NCI-H446 (cell line): ENCODE data around the gene CCDC171.
A peak's percentile ranks its signal among the peaks of the same experiment; 100 is the strongest.

ENCODE experiments used
- DNase-seq, 2 experiments: peaks; one replicate each; lab custom pipeline; 2025; lab: John Stamatoyannopoulos, UW

Gene CCDC171

DNA sequence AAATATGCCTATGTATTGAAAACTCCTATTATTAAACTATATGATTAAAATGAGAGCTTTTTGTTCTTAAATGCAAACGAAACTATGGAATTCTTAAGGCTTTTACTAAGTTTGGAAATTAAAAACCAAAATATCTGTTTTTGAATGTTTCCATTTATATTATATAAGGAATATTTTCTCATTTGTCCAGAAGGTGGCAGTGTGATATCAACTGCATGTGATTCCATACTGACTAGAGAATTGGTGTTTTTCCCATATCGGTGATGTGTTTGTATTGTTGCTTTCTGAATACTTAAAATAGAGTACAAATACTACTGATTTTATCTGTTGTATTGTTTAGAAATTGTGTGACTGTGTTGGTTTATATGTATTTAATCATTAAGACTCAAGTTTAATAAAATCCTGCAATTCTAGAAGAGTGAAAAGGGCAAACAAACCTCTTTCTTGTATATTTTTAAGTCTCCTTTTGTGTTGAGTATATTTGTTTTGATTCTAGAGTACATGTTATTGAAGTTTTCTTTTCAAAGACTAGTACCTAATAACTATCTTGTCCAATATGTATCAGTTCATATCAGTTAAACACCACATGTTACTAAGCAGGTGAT, 320.8 kb downstream of the CCDC171 start:
- DNase-seq, result peak; percentile 24 to 83

DNA sequence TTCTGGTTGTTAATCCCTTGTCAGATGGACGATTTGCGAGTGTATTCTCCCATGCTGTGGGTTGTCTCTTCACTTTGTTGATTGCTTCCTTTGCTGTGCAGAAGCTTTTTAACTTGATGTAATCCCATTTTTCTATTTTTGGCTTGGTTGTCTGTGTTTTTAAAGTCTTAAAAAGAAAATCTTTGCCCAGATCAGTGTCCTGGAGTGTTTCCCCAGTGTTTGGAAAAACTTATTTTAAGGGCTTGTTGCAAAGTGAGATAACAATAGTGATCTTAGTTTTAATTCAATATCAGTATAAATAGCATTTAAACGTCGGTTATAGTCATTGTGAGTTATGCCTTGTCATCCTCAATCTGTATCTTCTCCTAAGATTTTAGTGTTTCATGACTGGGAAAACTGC, 329.5 kb downstream of the CCDC171 start:
- DNase-seq, result no peak

DNA sequence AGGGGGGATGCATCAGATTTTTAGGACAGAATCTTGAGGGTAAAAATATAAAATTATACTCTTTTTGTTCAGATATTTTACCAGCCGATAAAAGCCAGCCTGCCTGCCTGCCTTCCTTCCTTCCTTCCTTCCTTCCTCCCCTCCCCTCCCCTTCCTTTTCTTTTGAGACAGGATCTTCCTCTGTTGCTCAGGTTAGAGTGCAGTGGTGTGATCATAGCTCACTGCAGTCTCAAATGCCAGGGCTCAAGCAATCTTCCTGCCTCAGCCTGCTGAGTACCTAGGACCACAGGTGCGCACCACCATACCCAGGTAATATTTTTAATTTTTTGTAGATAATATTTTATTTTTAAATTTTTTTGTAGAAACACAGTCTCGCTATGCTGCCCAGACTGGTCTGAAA, 330.0 kb downstream of the CCDC171 start:
- no peak for DNase-seq

DNA sequence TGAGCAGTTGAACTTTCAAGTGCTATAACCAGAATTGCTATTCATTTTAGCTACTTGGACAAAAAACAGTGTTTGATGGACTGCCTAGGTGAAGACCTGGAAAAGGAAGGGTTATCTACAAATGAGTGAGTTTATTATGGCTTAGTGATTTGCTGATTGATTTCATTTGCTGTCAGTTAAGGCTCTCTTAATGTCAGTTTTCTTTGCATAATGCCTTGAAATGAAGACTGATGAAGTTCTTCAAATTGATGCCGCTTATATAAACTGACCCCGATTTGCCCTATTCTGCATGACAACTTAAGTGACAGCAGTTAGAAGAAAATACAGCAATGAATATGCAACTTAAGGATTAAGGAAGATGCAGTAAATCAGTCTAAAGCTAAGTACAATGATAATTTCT, 332.6 kb downstream of the CCDC171 start:
- no peak for DNase-seq

DNA sequence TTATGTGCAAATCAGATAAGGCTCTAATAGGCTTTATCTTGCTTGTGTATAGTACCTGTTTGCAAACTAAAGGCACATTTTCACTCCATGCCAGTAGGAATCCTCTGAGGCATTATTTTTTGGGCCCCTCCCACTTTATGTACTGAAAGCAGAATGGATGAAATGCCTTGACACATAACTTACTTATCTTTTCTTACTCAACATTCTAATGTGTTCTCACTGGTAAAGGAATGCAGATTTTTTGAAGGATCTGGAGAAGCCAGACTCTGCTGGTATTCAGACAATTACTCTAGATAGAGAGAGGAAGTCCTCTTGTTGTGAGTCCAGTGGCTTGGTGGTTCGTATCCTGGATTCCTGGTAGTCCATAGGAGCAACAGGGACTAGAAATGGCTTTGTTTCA, 336.7 kb downstream of the CCDC171 start:
- DNase-seq, result no peak

DNA sequence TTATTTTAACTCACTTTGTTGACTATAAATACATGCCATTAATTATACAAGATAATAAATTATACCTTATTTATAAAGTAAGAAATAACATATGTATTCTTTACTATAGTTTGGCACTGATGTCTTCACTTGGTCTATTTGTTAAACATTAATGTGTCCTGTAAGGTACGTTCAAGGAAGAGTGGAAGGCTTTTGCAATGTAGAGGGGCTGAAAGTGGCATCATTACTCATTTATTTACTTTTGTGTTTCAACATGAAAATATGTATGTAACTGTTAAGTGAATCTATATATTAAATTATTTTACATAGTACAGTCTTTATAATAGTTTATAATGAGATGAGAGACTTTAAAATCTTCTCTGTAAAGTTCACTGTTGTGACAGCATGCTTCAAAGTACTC, 348.7 kb downstream of the CCDC171 start:
- no peak for DNase-seq

DNA sequence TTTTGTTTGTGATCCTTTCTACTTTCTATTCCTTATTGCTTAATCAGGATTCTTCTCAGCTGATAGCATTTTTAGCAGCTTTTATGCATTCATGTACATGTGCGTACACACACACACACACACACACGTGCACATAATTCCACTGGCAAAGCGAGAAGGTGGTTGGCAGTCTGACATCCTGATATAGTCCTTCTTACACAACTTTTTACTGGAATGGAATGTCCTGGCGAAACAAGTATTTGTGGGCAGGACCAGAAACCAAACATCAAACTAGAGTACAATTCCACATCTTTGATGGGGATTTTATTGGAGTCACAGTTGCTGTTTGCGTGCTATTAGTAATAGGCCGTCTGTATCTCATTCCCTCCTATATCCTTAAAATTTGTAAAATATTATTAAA, 356.5 kb downstream of the CCDC171 start:
- no peak for DNase-seq

DNA sequence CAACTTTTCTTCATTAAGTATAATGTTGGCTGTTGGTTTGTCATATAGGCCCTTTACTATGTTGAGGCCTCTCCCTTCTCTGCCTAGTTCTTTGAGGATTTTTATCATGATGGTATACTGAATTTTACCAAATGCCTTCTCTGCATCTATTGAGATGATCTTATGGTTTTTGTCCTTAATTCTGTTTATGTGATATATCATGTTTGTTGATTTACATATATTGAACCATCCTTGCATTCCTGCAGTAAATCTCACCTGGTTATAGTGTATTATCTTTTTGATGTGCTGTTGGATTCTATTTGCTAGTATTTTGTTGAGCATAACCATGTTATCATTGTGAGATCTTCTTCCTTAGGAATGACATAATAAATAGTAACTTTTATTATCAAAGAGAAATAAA, 362.9 kb downstream of the CCDC171 start:
- DNase-seq, result no peak

DNA sequence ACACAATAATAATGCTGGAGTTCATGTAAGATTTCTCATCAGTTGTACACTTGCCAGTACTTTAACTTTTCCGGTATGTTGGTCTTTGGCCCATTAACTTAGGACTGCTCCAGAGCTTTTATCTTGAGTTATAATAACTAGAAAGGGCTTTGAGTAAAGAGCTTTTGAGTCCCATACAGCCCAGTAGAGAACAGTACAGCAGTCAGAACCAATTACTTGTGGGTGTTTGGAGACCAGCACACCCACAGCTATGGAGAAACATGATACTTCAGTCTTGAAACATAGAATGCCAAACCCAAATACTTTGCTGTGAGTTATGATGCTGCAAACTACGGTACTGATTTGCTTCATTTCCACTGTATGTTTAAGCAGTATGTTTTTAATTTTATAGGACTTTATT, 374.3 kb downstream of the CCDC171 start:
- DNase-seq, result no peak

DNA sequence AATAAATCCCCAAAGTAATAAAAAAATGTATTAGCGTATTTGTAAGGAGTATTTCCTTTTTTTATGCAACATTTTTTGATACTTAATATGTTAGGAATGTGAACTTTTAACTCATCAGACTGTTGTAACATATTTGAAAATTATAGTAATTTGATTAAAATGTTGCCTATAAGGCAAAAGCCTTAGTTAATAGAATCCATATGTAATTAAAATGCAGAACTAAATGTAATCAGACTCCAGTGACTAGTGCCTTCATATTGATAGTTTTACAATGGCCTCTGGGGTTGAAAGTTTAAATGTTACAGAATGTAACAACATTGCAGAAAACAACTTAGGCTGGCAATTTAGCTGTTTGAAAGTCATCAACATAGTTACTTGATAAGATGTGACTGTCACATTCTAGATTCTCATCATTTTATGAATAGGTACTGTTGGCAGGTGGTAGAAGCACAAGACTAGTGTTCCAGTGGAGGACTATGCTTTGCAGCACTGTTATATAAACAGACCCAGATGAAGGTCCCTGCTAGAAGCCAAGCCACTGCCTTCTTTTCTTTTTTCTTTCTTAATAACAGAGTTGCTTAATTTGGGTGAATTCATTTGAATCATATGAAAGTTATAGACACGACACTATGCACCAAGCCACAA, 382.9 kb downstream of the CCDC171 start:
- DNase-seq, result no peak

DNA sequence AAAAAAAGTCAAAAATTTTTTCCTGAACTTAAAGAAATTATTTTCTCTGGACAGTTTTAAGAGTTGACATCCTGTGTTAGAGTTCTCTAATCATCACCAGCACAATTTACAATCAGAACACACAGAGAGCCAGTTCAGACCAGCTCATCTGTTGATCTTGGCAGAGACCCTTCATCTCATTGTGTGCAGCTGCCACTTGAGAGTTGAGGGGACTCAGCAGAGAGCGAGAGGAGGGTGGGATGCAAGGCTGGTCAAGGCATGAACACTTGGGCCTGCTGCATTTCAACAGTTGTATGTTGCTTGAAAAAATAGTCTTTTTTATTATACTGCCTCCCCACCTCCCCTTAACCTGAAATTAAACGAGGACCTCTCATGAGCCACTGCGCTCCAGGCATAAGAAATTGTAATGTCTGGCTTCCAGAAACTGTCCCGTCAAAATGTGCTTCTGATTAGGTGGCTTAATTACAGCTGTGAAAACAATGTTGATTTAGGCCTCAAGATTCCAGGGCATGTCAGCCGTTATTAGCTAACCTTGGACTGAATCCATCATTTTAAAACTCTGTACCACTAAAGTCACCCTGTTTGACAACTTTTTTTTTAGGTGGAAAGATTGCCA, 383.6 kb downstream of the CCDC171 start:
- DNase-seq, result peak; percentile 61 to 74

DNA sequence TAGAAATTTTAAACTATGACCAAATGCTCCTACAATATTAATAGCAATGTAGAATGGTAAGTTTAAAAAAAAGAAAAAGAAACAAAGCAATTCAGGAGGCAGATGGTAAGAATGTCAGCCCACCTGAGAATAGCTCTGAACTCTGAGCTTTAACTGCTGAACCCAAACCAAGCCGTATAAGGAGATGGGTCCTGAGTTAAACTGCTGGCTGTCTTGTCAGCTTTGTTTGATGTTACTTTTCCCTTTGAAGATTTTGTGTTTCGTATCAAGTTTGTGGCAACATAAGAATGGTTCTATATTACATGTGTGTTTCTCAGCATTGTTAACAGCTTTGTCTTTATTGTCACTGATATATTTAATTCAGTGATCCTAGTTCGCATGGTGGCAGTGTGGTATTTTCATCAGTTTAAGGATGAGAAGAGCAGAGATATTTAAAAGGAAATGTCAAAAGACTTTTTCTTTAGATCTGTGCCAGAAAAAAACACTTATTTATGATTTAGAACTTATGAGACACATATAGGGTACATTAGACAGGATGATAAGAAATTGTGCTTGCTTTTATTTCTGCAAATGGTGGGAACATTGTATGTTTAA, 390.1 kb downstream of the CCDC171 start:
- no peak for DNase-seq

DNA sequence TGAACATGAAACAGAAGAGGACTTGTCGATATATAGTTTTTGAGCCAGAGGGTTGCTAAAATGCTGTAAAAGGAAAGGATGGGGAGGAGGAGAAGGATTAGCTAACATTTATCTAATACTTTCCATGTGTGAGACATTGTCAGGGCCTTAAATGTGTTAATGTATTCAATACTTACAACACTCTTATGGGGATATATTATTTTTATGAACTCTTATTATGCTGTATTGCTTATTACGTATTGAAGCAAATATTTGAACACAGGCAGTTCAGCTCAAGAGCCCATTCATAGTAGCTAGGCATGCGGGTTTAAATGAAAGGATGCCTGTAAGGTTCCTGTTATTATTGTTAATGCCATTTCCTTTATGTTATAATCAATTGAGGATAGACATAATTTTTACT, 391.5 kb downstream of the CCDC171 start:
- no peak for DNase-seq

DNA sequence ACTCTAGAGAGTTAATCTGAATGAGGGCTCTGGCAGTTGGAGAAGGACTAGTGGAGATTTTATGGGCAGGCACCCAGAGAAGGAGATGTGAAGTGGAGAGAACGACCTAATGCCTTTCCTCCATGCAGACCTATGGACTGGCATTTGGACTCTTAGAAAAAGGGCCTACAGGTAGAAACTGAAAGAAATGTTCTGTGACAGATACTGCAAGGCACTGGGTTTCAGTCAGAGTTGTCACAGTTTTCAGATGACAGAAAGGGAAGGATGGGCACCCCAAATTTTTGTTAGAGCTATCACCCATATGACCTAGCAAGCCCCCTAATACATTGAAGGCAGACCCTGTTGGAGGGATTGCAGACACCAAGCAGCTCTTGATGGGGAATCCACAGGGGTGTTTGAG, 406.8 kb downstream of the CCDC171 start:
- DNase-seq, result no peak

DNA sequence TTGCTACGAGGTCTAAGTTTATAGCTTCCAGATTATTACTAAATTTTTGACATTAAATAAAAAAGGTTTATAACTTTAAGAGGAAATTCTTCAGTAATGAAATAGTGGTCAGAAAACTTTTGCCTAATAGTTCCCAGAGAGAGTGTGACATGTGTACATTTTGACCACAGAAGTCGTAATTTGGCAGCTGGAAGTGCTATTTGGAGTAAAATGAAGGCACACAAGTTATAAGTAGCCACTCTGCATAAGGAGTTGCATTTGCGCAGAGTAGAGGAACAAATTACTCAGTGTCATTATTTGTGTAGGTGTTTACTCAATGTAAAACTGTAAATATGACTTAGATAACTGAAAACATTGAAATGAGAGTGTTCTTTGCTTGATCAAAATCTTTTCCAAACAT, 408.4 kb downstream of the CCDC171 start:
- DNase-seq, result no peak

DNA sequence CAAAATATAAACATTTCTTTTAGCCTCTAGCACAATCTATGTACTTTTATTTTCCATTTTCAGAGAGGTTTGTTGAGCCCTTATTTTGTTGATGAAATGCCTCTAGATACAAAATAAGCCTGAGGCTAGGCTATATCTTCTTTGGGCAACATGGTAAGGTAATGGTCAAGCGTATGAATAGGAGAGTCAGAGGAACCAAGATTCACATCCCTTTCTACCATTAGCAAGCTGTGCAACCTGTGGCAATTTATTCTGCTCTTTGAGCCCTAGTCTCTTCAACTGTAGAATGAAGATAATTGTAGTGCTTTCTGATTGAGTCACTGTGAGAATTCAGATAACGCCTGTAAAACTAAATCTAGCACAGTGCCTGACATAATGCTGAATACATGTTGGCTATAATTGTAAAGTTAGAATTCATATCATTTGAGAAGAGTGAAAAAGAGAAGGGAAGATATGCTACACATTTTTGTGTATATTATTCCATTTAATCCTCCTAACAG, 412.5 kb downstream of the CCDC171 start:
- DNase-seq, result no peak

DNA sequence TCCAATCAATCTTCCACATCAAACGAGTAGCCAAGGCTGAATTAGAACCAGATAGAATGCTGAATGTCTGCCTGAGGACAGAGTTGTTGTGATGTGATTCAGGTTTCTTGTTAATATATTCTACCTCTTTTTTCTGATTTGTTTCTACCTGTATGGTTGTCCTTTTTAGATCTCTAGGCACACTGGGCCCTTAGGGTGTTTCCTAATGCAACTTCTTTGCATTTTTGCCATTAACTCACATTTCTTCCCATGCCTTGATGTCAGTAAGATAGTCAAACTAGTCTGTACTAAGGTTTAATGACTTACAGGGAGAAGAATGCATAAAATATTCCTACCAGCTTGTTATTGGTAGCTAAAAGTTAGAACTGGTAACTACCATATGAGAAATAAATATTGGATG, 413.6 kb downstream of the CCDC171 start:
- no peak for DNase-seq

DNA sequence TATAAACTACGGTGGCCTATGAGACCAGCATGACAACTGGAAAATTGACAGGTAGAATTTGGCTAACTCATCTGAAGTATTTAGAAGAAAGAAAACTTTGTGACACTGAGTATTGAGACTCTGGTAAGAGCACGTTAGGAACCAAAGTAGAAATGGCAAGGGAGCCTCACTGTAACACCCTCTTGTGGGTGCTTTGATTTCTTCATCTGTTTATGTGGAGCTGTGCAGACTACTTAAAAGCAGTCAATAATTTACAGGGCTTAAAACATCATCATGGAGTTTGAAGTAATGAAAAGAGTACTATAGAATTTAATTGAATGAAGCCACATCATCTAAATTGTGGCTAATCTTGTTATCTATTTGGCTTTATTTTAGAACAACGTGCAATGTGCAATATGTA, 414.2 kb downstream of the CCDC171 start:
- no peak for DNase-seq

DNA sequence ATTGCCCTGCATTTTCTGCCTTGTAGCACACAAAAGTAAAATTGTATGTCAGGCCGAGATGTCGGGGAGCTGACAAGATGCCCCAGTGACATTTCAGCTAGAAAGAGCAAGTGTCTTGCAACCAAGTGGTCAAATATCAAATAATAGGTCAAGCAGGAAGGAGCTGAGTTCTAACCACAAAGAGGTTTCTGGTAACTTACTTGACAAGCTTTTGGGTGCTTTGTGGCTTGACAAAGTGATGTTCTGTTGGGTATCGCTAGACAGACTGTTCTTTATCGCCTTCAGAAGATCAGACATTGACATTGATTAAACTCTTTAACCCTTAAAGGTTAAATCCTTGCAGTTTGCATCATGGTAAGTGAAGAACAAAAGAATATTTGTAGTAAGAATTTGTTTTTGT, 419.9 kb downstream of the CCDC171 start:
- no peak for DNase-seq

DNA sequence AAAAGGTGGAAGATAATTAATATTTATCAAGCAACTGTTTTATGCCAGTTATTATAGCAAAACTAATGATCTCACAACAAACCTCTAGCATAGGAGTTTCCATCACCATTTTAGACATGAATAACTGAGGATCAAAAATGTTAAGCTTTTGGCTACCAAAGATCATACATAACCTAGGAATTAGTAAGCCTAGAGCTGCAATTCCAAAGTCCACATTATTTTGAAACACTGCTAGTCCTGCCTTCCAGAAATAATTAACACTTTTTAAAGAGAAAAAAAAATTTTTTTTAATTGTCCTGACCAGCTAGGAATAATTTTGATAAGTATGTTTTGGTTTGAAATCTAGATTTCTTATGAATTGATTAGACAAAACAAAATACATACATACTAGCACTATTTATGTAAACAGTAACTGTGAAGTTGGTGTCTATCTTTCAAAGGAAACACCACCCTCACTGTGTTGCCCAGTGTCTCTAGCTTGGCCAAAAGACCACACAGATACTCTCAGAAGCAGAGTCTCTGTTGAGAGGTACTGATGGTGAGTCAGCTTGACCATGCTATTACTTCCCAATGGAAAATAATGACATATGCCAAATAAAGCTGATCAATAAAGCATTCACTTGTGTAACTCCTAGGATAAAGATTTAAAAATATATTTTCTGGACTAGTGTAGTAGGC, 422.4 kb downstream of the CCDC171 start:
- no peak for DNase-seq

DNA sequence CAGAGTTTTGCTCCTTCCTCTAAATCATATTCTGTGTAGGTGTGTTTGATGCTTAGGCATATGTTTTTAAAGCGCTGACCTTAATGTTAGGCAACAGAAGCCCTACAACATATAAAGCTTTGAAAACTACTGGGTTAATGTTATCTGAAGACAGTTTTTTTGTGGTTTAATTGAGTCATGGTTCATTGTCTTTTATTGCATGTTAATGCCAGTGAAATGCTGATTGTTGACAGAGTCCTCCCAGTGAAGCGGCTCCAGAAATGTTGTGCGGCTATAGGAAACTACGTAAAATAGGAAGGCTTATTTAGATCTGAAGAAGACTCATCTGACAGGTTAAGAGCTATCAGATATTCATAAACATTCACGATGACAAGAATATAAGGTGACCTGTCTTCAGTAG, 424.6 kb downstream of the CCDC171 start:
- DNase-seq, result no peak

DNA sequence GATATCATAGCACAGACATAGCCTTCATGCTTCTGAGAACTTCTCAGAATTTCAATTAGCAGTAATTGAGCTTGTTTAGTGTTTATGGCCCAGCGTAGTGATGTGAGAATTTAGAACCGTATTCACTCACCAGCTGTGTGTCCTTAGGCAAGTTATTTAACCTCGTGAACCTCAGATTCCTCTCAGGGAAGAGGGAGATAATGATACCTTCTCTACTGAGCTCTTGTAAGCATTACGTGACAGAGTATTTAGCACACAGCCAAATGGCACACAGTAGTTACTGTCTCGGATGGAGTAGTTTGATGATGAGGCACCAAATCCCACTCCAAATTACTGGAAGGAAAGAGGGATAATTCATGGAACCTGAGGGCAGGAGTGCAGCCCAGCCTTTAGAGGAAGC, 429.3 kb downstream of the CCDC171 start:
- no peak for DNase-seq
